ENCODE results near the gene NECAB3. TPM values are rescaled to one million over a fixed set of nuclear protein-coding genes. Genes with fewer than 3 reads are reported as not detected.
A peak's percentile ranks its signal among the peaks of the same experiment; 100 is the strongest.

The NECAB3 gene
- polyA plus RNA-seq, 1 of the 3 experiments (the other 2 are of a cell fraction) = 20.1 TPM

DNA sequence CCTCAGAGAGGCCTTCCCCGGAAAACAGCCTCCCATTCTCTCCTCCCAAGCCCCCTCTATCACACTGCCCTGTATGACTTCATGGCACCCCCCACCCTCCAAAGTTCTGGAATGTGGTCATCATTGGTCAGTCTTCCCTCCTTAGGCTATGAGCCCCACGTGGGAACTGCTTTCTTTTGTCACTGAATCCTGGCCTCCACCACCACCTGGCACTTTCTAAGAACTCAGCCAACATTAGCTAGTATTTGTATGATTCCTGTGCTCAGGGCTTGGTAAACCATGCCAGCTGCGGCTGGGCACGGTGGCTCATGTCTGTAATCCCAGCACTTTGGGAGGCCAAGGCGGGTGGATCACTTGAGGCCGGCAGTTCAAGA is 20.4 kb upstream of the NECAB3 start:
- H3K9me3 ChIP-seq = no peaks in the 10 kb centered on the region
- POLR2A ChIA-PET = no interaction called here
- H3K9ac ChIP-seq = no peak overlapping the region
- H3K36me3 ChIP-seq (replicated peaks in 1 of 2; ENCODE audit: control insufficient read depth in 1 of 2, insufficient read depth in 2 of 2, low read length in 1 of 2) = no peaks in the 10 kb centered on the region
- no peaks in the 10 kb centered on the region for H4K20me1 ChIP-seq (ENCODE audit: insufficient read depth)
- H3K4me2 ChIP-seq = no peak overlapping the region
- peaks cover 11% of the 10 kb centered on the region for H3F3A ChIP-seq (replicated peaks; ENCODE audit: insufficient read depth)
- H3K4me1 ChIP-seq (ENCODE audit: control insufficient read depth in 1 of 2, insufficient read depth in 2 of 2, low read depth in 1 of 2, low read length in 1 of 2) = peaks cover 4 to 21% of the 10 kb centered on the region in 2 experiments; a peak in 3 of 4 replicates
- no peak overlapping the region for H2AFZ ChIP-seq (ENCODE audit: low read depth)
- H3K79me2 ChIP-seq (ENCODE audit: insufficient read depth) = no peaks in the 10 kb centered on the region
- H3K27me3 ChIP-seq (ENCODE audit: insufficient read depth) = no peaks in the 10 kb centered on the region
- CTCF ChIA-PET = interaction anchor here (0.9 to 1.1 kb wide), 2 partner anchors 19 to 237 kb away, joined by 3 read pairs; no protein-coding TSS in a partner anchor
- TF ChIP-seq MXI1 (IDR thresholded peaks at IDR 0.05; ENCODE audit: low read depth, low read length) = no peak
- no peak overlapping the region for H3K27ac ChIP-seq (ENCODE audit: low read depth in 2 of 2, low read length in 1 of 2)
- H3K4me3 ChIP-seq (ENCODE audit: low read depth in 2 of 2, low read length in 1 of 2) = no peak overlapping the region
- no peaks in the 10 kb centered on the region for H3K9me2 ChIP-seq
- WGBS (ENCODE audit: low lambda C conversion rate) = 88% methylated on average over 6 of the region's 6 CpGs
- DNase-seq = no peak

DNA sequence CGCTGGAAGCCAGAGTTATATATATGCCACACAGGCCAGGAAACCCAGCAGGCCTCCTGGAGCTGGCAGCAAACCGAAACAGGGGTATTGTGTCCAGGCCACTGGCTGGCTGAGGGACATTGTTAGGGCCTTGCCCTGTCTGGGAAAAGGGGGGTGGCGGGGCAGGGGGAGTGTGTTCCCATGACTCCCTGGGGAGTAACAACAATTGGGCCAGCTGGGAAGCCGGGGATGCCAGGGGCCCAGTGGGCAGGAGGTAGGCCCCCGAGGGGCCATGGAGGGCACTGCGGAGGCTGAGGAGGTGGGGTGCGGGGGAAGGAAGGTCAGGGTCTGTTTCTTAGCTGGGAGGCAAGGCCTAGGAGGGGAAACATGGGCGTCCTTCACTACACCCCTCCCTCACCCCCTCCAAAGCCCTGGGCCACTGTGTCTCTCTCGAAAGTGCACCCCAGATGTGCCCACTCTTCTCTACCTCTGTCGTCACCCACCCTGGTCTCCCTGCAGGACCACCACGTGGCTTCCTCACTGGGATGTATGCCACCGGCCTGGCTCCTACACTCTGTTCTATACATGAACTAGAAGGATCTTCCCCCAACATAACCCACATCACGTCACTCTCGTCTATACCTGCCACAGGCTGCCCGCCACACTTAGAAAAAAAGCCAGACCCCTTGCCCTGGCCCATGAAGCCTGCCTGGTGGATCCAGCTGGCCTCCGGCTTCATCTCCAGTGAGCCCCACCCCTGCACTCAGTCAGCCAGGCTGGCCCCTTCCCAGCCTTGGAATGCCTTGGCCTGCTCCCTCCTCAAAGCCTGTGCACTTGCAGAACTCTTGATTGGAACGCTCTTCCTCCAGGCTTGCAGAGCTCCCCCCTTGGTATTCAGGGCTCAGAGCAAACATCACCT is 19.8 kb upstream of the NECAB3 start:
- H3K9me3 ChIP-seq = no peaks in the 10 kb centered on the region
- no peak overlapping the region for H3K9ac ChIP-seq
- no peaks in the 10 kb centered on the region for H4K20me1 ChIP-seq (ENCODE audit: insufficient read depth)
- no peak overlapping the region for H3K4me3 ChIP-seq (ENCODE audit: low read depth in 2 of 2, low read length in 1 of 2)
- peaks cover 11% of the 10 kb centered on the region for H3F3A ChIP-seq (replicated peaks; ENCODE audit: insufficient read depth)
- no peak overlapping the region for H2AFZ ChIP-seq (ENCODE audit: low read depth)
- H3K9me2 ChIP-seq = no peaks in the 10 kb centered on the region
- H3K4me2 ChIP-seq = no peak overlapping the region
- H3K79me2 ChIP-seq (ENCODE audit: insufficient read depth) = no peaks in the 10 kb centered on the region
- 91% methylated on average over 17 of the region's 17 CpGs for WGBS (ENCODE audit: low lambda C conversion rate)
- peak overlapping the region in 1 of 2 experiments; percentile 11; a peak in 1 of 4 replicates for H3K27ac ChIP-seq (ENCODE audit: low read depth in 2 of 2, low read length in 1 of 2)
- H3K36me3 ChIP-seq (replicated peaks in 1 of 2; ENCODE audit: control insufficient read depth in 1 of 2, insufficient read depth in 2 of 2, low read length in 1 of 2) = no peaks in the 10 kb centered on the region
- peaks cover 4 to 21% of the 10 kb centered on the region in 2 experiments; a peak in 3 of 4 replicates for H3K4me1 ChIP-seq (ENCODE audit: control insufficient read depth in 1 of 2, insufficient read depth in 2 of 2, low read depth in 1 of 2, low read length in 1 of 2)
- TF ChIP-seq FOSL2 (IDR thresholded peaks at IDR 0.05; ENCODE audit: borderline replicate concordance, low read depth) (no peak), RCOR1 (IDR thresholded peaks at IDR 0.05; ENCODE audit: low read length) (no peak), RFX5 (IDR thresholded peaks at IDR 0.05; ENCODE audit: low read length) (no peak), FOXM1 (IDR thresholded peaks at IDR 0.05; ENCODE audit: low read depth) (no peak), RAD21 (IDR thresholded peaks at IDR 0.05; ENCODE audit: low read length) (no peak), EP300 (IDR thresholded peaks at IDR 0.05; ENCODE audit: borderline replicate concordance in 1 of 2, low read depth in 1 of 2, low read length in 1 of 2) (no peak), RXRA (IDR thresholded peaks at IDR 0.05; ENCODE audit: borderline replicate concordance, low read depth) (no peak), SMC3 (IDR thresholded peaks at IDR 0.05; ENCODE audit: low read depth, low read length) (no peak)
- TF ChIP-seq, protein P1, sequence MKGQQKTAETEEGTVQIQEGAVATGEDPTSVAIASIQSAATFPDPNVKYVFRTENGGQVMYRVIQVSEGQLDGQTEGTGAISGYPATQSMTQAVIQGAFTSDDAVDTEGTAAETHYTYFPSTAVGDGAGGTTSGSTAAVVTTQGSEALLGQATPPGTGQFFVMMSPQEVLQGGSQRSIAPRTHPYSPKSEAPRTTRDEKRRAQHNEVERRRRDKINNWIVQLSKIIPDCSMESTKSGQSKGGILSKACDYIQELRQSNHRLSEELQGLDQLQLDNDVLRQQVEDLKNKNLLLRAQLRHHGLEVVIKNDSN (IDR thresholded peaks at IDR 0.05; ENCODE audit: borderline replicate concordance, low read depth) = no peak
- TF ChIP-seq, protein P2, sequence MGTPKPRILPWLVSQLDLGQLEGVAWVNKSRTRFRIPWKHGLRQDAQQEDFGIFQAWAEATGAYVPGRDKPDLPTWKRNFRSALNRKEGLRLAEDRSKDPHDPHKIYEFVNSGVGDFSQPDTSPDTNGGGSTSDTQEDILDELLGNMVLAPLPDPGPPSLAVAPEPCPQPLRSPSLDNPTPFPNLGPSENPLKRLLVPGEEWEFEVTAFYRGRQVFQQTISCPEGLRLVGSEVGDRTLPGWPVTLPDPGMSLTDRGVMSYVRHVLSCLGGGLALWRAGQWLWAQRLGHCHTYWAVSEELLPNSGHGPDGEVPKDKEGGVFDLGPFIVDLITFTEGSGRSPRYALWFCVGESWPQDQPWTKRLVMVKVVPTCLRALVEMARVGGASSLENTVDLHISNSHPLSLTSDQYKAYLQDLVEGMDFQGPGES (IDR thresholded peaks at IDR 0.05; ENCODE audit: low read depth, low read length) = no peak
- TF ChIP-seq, protein P3, sequence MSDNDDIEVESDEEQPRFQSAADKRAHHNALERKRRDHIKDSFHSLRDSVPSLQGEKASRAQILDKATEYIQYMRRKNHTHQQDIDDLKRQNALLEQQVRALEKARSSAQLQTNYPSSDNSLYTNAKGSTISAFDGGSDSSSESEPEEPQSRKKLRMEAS (IDR thresholded peaks at IDR 0.05; ENCODE audit: low read depth) = no peak
- DNase-seq = peak; percentile 46
- H3K27me3 ChIP-seq (ENCODE audit: insufficient read depth) = no peaks in the 10 kb centered on the region
- CTCF ChIA-PET = interaction anchor here (0.5 to 1.1 kb wide), 9 partner anchors 12 to 348 kb away, joined by 3 read pairs; no protein-coding TSS in a partner anchor
- POLR2A ChIA-PET = no interaction called here
